Head of caudate nucleus (tissue), 42 donors: ENCODE results near the gene NRG2.
A peak's percentile ranks its signal among the peaks of the same experiment; 100 is the strongest.

Source experiments
- DNase-seq, 42 donors: peaks; one replicate each; pipeline versions ENCODE4 v3.0.0 to v3.0.0-alpha.2; 2020 to 2021; ENCODE audit warnings: mixed read lengths in 7 of 42
- intact Hi-C: fragments of 100-400 bp; cut with DNase I; formaldehyde crosslinking; loops from one replicate; pipeline ENCODE4 v1.15.0; 2022

The NRG2 gene

GRCh38 chr5:139843991-139844390 lies 199.1 kb downstream of the NRG2 start:
- no peak for DNase-seq
- intact Hi-C loops = loop anchor here (2.0 kb wide), 1 partner anchor 57 kb away; no protein-coding TSS in a partner anchor

DNA sequence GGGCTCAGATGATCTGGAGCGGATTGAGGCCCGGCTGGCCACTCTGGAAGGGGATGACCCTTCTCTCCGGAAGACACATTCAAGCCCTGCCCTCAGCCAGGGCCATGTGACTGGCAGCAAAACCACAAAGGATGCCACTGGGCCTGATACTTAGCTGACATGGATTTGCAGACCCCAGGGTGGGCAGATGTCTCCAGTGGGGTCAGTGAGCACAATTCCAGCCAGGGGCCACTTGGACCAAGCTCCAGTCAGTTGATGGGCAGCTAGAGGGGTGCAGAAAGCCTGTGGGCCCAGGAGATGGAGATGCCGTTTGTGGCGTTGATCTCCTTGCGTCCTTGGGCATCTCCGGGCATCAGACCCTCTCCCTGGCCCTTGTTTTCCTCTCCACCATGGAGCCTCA lies 200.8 kb downstream of the NRG2 start:
- intact Hi-C loops = no loop called here
- DNase-seq = peak in 1 of 42 donors; percentile 7

GRCh38 chr5:139841549-139841948 lies 201.6 kb downstream of the NRG2 start:
- intact Hi-C loops = no loop called here
- DNase-seq = no peak

DNA sequence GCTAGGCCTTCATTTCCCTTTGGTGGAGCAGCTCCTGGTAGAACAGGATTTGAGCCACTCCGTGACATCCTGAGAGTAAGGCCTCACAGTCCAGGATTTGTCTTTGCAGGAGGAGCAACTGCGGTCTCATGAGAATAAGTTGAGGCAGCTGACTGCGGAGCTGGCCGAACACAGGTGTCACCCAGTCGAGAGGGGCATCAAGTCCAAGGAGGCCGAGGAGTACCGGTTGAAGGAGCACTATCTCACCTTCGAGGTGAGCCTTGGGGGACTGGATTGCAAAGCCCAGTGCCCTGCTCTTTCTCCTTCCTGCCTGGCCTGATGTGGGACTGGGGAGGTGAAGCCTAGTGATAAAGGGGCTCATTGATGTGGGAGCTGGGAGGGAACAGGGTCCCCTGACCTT lies 203.2 kb downstream of the NRG2 start:
- intact Hi-C loops = no loop called here
- DNase-seq = no peak

GRCh38 chr5:139839232-139839815 lies 203.8 kb downstream of the NRG2 start:
- DNase-seq = no peak
- intact Hi-C loops = no loop called here

DNA sequence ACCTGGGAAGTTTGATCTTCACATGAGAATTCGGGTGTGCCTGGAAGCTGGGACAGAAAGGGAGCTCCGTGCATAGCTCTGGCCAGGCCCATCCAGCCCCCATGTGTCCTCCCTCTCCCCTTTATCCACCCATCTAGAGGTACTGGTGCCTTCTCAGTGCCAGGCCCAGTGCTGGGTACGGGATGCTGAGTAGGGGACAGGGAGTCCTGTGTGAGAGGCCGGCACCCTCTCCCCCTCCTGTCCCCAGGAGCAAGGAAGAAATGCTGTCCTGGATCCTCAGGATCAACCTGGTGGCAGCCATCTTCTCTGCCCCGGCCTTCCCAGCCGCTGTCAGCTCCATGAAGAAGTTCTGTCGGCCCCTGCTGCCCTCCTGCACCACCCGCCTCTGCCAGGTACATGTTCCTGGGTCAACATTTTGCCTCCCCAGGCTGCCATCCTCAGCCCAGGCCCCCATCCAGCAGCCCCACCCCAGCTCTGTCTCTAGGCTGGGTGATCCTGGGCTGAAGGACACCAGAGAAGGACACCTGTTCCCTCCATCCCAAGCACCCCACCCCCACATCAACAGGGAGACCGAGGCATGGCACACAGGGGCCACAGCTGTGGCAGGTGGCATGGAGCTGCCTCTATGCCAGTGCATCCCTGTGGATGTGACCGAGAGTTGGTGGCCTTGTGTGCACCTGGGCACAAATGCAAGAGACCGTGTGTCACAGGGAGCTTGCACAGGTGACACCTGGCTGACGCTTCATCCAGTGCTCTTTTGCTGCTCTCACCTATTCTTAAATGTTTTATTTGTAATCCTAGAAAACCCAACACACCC lies 204.5 kb downstream of the NRG2 start:
- DNase-seq = no peak
- intact Hi-C loops = no loop called here

DNA sequence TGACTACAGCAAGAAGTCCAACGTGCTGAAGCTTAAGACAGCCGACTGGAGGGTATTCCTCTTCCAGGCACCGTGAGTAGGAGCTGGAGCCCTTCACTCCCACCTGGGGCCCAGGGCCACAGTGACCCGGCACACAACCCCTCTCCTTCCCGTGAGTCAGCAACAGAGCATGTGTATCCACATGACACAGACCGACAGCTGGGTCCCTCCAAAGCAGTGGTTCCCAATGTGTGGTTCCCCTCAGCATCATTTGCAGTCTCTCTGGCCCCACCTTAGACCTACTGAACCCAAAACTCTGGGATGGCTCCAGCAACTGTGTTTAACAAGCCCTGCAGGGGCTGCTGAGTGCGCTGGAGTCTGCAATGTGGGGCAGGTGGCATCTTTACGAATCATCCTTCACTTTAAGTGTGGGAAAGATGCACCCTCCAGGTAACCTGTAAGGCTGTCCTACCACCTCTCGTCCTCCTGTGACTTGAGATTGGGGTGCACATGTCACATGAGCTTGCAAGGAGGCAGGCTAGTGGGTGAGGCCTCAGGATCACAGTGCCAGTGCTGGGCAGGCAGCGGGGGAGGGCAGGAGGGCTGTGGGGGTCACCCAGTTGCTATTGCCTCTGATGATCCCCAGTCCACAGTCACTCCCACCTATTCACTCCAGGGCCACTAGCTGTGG lies 205.3 kb downstream of the NRG2 start:
- intact Hi-C loops = no loop called here
- no peak for DNase-seq

DNA sequence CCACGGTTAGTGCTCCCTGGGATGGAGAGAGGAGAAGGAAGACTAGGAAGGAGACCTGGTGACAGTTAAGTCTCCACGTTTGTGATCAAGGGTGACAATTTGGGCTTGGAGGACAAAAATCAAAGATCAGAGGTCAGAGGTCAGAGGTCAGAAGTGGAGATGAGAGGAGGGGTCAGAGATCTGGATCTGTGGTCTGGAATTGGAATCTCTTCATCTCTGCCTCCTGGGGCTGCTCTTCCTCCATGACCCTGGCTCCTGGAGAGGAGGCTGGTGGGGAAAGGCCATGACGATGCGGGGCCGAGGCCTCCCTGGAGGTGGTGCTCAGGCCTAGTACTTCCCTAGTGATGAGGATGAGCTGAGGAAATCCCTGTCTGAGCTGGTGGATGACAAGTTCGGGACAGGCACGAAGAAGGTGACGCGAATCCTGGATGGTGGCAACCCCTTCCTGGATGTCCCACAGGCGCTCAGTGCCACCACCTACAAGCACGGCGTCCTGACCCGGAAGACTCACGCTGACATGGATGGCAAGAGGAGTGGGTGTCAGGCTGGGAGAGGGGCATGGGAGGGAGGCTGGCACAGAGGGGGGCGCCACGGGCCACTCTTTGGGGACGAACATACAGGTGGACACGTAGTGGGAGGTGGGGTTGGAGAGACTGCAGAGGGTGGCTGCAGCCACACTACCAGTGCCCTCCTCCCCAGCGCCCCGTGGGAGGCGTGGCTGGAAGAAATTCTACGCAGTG lies 206.5 kb downstream of the NRG2 start:
- intact Hi-C loops = no loop called here
- no peak for DNase-seq

- intact Hi-C loops = no loop called here
- no peak for DNase-seq
Measured at GRCh38 chr5:139835656-139836055, 207.4 kb downstream of the NRG2 start.

DNA sequence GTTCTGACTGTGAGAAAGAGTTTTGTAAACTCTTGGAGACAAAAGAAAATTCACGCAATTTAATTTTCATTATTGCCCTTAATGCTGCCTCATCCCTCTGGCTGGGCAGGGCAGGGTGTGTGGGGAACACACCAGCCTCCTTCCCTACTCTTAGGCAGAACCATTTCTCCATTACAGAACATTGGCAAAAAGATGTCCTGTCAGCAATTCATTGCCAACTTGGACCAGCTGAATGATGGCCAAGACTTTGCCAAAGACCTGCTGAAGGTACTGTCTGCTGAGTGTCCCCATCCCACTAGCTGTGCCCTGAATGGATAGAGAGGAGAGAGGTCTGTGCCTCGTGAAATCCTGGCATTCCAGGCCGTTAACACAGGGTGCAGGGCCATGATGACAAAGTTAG lies 209.6 kb downstream of the NRG2 start:
- peak in 1 of 42 donors; percentile 10 for DNase-seq
- intact Hi-C loops = no loop called here

- intact Hi-C loops = no loop called here
- DNase-seq = no peak
Measured at GRCh38 chr5:139831624-139832023, 211.5 kb downstream of the NRG2 start.

- no peak for DNase-seq
- intact Hi-C loops = loop anchor here (5.0 kb wide), 1 partner anchor 42 kb away; no protein-coding TSS in a partner anchor
Measured at GRCh38 chr5:139829471-139829870, 213.6 kb downstream of the NRG2 start.

DNA sequence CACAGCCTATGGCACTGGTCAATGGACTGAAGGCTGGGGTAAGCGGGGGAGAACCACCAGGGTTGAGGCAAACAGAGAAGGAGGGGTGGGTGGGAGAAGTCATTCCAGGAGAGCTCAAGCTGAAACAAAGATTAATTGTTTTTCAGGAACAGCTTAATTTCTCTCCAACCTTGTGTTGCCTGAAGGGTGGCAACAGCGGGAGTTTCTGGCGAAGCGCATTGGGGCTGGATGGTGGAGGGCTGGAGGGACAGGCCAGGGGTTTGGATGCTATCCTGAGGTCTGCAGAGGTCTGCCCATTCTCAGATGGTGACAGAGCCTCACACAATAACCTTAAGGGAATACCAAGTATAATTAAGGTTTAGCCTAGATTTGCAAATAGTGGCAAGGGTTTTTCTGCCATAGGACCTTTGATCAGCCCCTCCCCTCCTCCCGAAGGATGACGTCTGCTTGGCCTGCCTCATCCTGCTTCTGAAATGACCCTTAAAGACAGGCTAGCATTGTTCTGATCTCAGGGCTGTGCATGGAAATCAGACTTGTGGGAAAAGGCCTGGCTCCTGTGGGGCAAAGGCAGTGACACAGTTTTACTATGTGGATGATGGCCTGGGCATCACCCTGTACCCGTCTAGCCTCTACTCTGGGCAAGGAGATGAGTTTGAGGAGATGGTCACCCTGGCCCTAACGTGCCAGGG lies 214.7 kb downstream of the NRG2 start:
- DNase-seq = peak; percentile 33 to 88 (median 76)
- intact Hi-C loops = loop anchor here (5.0 kb wide), 1 partner anchor 41 kb away; no protein-coding TSS in a partner anchor

- no peak for DNase-seq
- intact Hi-C loops = loop anchor here (5.0 kb wide), 1 partner anchor 38 kb away; no protein-coding TSS in a partner anchor
Measured at GRCh38 chr5:139825690-139826089, 217.4 kb downstream of the NRG2 start.

GRCh38 chr5:139823757-139824355 lies 219.2 kb downstream of the NRG2 start:
- DNase-seq = no peak
- intact Hi-C loops = no loop called here

DNA sequence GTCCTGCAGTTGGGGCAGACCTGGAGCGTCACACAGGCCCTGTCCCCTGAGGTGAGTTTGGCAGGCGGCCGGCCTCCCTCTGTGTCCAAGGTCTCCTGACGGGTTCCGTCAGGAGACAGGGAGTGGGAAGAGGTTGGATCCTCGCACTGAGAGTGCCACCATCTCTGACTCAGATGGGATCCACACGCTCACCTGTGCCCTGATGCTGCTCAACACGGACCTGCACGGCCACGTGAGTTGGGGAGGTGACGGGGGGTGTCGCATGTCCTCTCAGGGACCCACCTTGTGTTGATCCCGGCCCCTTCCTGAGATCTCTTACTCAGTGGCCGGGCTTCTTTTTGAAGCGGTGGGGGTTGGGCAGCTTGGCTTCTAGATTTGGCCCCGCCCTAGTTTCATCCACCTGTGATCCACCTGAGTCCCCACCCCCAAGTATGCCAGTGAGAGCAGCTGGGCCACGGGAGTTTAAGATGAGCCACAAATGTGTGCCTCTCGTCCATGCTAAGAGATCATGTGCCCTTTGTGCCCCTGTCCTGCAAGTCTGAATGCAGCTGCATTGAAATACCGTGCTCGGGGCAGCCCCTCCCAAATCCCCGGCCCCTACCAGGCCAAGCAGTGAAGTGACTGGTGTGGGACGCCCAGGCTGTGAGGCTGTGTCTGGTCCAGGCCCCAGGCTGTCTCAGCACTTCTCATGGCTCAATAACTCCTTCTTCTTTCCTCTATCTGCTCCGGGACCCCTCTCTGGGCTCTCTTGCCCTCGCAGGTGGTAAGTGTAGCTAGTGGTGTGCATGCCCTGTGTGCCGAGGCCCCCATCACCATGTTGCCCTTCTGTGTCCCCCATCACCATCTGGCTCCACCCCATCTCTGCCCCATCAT lies 220.3 kb downstream of the NRG2 start:
- intact Hi-C loops = no loop called here
- DNase-seq = peak in 2 of 42 donors; percentile 10 to 11

GRCh38 chr5:139821806-139822552 lies 221.1 kb downstream of the NRG2 start:
- intact Hi-C loops = no loop called here
- DNase-seq = no peak
